Measurements from ENCODE around the gene REXO1. TPM values are rescaled to one million over a fixed set of nuclear protein-coding genes. Genes with fewer than 3 reads are reported as not detected.
A peak's percentile ranks its signal among the peaks of the same experiment; 100 is the strongest.

Gene REXO1
- total RNA-seq, 1 donor from 2014 or later, result 37.2 TPM

DNA sequence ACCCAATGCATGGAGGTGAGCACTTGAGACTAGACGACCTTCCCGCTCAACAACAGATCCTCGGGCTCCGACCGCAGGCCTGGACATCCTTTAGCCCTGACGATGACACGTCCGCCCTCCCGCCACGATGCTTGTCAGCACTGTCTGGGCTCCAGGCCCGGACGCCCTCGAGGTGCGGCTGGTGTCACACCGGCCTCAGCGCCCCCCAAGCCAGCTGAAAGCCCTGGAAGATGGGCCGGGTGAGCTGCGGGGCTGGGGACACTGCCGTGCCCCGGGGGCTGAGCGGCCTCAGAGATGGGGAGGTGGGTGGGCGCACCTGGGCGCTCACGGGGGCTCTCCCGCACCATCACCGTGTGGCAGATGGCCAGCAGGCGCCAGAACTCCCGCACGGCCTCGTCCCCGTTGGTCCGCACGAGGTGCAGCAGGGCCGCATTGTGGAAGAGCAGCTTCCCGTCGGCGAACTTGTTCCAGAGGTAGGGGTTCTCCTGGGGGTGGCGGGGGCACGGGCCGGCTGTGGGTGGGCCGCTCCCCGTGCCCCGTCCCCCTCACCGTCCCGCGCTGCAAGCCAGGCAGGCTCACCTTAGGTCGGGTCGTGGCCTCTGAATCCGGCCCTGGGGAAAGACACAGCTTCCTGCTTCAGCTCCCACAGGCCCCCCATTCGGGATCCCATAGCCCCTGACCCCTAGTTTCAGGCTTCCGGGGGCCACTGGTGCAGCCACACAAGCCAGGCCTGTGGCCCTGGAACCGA is 51.7 kb downstream of the REXO1 start:
- no peaks in the 10 kb centered on the region for H3K4me1 ChIP-seq
- ATAC-seq (no peak), DNase-seq (no peak)
- TF ChIP-seq, protein P1, sequence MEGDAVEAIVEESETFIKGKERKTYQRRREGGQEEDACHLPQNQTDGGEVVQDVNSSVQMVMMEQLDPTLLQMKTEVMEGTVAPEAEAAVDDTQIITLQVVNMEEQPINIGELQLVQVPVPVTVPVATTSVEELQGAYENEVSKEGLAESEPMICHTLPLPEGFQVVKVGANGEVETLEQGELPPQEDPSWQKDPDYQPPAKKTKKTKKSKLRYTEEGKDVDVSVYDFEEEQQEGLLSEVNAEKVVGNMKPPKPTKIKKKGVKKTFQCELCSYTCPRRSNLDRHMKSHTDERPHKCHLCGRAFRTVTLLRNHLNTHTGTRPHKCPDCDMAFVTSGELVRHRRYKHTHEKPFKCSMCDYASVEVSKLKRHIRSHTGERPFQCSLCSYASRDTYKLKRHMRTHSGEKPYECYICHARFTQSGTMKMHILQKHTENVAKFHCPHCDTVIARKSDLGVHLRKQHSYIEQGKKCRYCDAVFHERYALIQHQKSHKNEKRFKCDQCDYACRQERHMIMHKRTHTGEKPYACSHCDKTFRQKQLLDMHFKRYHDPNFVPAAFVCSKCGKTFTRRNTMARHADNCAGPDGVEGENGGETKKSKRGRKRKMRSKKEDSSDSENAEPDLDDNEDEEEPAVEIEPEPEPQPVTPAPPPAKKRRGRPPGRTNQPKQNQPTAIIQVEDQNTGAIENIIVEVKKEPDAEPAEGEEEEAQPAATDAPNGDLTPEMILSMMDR (IDR thresholded peaks at IDR 0.05), result no peak
- no peaks in the 10 kb centered on the region for H3K9me3 ChIP-seq
- H3K36me3 ChIP-seq, result no peaks in the 10 kb centered on the region
- peaks cover 13% of the 10 kb centered on the region for H3K27me3 ChIP-seq
- H3K4me3 ChIP-seq, result no peak overlapping the region
- intact Hi-C loops (cut with DNase I), result no loop called here
- no peak overlapping the region for H3K27ac ChIP-seq

DNA sequence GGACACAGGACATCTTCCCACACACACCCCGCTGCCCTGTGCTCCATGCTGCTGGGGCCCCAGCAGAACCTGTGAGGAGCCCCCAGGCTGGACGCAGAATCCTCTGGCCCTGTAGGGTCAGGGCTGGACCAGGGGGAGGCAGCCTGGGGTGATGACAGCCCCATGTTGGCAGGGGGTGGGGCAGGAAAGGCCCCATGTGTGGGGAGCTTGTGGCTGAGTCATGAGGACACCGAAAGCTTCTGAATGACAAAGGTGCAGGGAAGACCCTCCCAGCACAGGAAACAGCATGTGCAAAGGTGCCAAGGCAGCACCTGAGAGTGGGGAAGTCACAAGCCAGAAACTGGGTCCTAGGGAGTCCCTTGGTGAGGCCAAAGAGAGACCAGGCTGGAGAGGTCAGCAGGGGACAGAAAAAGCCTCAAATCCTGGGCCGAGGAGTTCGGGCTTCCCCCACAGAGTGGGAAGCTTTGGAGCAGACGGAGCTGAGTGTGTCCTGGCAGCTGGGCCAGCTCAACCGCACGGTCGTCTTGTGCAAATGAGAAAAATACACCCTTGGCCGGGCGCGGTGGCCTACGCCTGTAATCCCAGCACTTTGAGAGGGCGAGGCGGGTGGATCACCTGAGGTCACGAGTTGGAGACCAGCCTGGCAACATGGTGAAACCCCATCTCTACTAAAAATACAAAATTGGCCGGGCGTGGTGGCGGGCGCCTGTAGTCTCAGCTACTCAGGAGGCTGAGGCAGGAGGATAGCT is 53.7 kb downstream of the REXO1 start:
- intact Hi-C loops (cut with DNase I), result no loop called here
- no peaks in the 10 kb centered on the region for H3K9me3 ChIP-seq
- H3K27me3 ChIP-seq, result peaks cover 20% of the 10 kb centered on the region
- no peak for ATAC-seq
- peak; percentile 62 for DNase-seq
- H3K4me1 ChIP-seq, result peaks cover 2% of the 10 kb centered on the region
- no peak overlapping the region for H3K4me3 ChIP-seq
- no peaks in the 10 kb centered on the region for H3K36me3 ChIP-seq
- TF ChIP-seq, protein P1 (IDR thresholded peaks at IDR 0.05), result no peak
- no peak overlapping the region for H3K27ac ChIP-seq

DNA sequence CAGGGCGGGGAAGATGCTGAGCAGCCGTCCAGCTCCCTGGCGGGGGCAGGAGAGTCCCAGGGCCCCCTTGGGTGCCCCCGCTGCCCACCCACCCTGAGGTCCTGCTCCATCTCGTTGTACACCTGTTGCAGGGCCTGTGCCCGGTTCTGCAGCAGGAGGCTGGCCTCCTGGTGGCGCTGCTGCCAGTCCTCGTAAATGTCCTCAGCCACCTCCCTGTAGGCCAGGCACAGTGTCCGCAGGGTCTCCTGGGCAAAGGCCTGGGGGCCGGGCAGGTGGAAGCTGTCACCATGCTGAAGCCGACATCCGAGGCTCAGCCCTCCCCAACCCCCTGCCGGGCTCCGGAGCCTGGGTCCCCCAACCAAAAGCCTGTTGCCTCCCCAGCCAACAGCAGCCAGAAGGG is 56.4 kb downstream of the REXO1 start:
- Histone ChIP-seq H3K9me3 (no peaks in the 10 kb centered on the region), H3K27me3 (peaks cover 37% of the 10 kb centered on the region), H3K36me3 (no peaks in the 10 kb centered on the region), H3K4me1 (peaks cover 5% of the 10 kb centered on the region), H3K4me3 (no peak overlapping the region), H3K27ac (no peak overlapping the region)
- intact Hi-C loops (cut with DNase I), result no loop called here
- TF ChIP-seq, protein P1 (IDR thresholded peaks at IDR 0.05), result no peak
- DNase-seq (no peak), ATAC-seq (no peak)

DNA sequence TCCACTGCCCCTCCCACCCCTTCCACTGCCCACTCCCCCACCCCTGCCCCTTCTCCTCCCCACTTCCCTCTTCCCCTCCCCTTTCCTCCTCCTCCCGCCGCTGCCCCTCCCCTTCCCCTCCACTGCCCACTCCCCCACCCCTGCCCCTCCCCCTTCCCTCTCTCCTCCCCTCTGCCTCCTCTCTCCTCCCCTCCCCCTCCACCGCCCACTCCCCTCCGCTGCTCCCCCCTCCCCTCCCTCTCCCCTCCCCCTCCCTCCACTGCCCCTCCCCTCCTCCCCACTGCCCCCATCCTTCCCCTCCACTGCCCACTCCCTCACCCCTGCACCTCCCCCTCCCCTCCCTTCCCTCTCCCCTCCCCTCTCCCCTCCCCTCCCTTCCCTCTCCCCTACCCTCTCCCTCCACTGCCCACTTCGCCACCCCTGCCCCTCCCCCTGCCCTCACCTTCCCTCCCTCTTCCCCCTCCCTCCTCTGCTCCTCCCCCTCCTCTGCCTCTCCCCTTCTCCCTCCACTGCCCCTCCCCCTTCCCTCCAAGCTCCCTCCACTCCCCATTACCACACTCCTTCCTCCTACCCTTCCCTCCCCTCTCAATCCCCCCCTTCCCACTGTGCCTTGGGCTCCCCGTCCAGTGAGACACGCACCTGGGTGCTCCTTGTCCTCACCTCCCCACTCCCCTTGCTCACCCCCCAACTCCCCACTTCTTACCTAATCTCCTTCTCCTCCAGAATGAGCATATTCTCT is 58.1 kb downstream of the REXO1 start:
- Histone ChIP-seq H3K36me3 (no peaks in the 10 kb centered on the region), H3K9me3 (no peaks in the 10 kb centered on the region), H3K4me3 (no peak overlapping the region), H3K4me1 (peaks cover 5% of the 10 kb centered on the region), H3K27ac (no peak overlapping the region), H3K27me3 (peaks cover 32% of the 10 kb centered on the region)
- DNase-seq, result no peak
- TF ChIP-seq, protein P1 (IDR thresholded peaks at IDR 0.05), result no peak
- no peak for ATAC-seq
- intact Hi-C loops (cut with DNase I), result no loop called here

DNA sequence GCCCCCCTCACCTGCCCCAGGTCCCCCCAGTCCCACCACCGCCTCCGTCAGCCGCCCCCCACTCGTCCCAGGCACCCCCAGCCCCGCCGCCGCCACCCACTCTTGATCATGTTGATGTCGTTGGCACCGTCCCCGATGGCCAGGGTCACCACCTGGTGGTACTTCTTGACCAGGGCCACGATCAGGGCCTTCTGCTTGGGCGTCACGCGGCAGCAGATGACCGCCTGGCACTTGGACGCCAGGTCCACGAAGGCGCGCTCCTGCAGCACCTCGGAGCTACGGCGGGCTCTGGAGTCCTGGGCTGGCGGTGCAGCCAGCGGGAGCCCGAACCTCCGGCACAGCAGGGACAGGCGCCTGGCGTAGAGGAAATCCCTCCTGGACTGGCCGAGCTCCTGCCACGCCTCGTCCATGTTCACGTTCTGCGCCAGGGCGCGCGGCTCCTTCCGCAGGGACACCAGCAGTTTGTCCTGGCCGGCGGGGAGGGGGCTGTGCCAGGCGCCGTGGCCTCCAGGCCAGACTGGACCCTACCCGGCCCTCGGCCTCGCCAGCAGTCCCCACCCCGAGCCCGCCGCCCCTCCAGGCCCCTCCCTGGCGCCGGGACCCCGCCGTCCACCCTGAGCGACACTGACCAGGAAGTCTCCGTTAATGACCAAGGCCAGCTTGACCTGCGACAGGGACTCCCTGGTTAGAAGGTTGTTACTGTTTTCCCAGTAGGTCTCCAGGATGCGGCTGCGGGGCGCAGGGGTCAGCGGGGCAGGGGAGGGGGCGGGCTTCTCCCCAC is 58.8 kb downstream of the REXO1 start:
- no peak overlapping the region for H3K27ac ChIP-seq
- H3K9me3 ChIP-seq, result no peaks in the 10 kb centered on the region
- H3K27me3 ChIP-seq, result peaks cover 34% of the 10 kb centered on the region
- ATAC-seq (peak; percentile 8), DNase-seq (no peak)
- H3K4me3 ChIP-seq, result peak overlapping the region; percentile 14
- TF ChIP-seq, protein P1 (IDR thresholded peaks at IDR 0.05), result no peak
- no peaks in the 10 kb centered on the region for H3K36me3 ChIP-seq
- H3K4me1 ChIP-seq, result peaks cover 5% of the 10 kb centered on the region
- intact Hi-C loops (cut with DNase I), result no loop called here
